HepG2 (cell line): ENCODE results near the gene HRH2. TPM values are rescaled to one million over a fixed set of nuclear protein-coding genes. Genes with fewer than 3 reads are reported as not detected.

Experiments
- ATAC-seq: fragments of 200-7000 bp; cut with Tn5 transposase; 3 replicates; pipeline ENCODE4 v1.9.1; 2020; ENCODE audit warnings: mild to moderate bottlenecking, moderate library complexity
- BruUV-seq: library from RNA; stranded (reverse); fragments of 400-500 nt; replicated peaks from 2 replicates; lab custom pipeline; 2021; lab: Mats Ljungman, UMichigan
- CTCF ChIA-PET: fragments of 300-600 bp; formaldehyde crosslinking; extraction: SDS; loops from one replicate; lab custom pipeline; 2021; ENCODE audit warnings: low total read pairs, inconsistent platforms, low intra/inter-chr PET ratio; lab: Yijun Ruan, JAX
- POLR2A ChIA-PET: fragments of 350-600 bp; sonication (Branson Sonifier 250); formaldehyde crosslinking; loops from one replicate; lab custom pipeline; 2020; ENCODE audit warnings: antibody characterized with exemption, inconsistent platforms; lab: Yijun Ruan, JAX
- DNase-seq: peaks from one replicate; pipeline ENCODE4 v3.0.0-alpha.2; 2015; ENCODE audit warnings: low spot score
- FAIRE-seq: peaks from 3 replicates; lab custom pipeline; 2011; peaks lifted over from hg19 to GRCh38; lab: Jason Lieb, UNC
- H2AFZ ChIP-seq: one replicate; pipeline ENCODE4 v1.6.1; 2011; ENCODE audit warnings: low read length, inconsistent platforms
- H3K27ac ChIP-seq: fragments of 300-600 bp; 3 replicates; pipeline ENCODE4 v1.8.0; 2011; ENCODE audit warnings: mixed run types, mild to moderate bottlenecking, mixed read lengths, low read length, inconsistent platforms; ENCODE audit not compliant: insufficient read depth; ENCODE audit errors: extremely low read length
- H3K27me3 ChIP-seq, 2 experiments: fragments of 200-600 bp in 1 of 2; 2 replicates in 1 of 2; 3 replicates in 1 of 2; pipeline versions ENCODE4 v1.6.0 to v1.8.0; 2011; ENCODE audit warnings: low read length in 2 of 2, mild to moderate bottlenecking in 2 of 2, moderate library complexity in 2 of 2, inconsistent platforms in 1 of 2; ENCODE audit not compliant: insufficient read depth in 2 of 2, control insufficient read depth in 1 of 2
- H3K36me3 ChIP-seq, 2 experiments: fragments of 200-600 bp in 1 of 2; replicated peaks in 1 of 2; 2 replicates in 1 of 2; 3 replicates in 1 of 2; pipeline versions ENCODE4 v1.5.1 to v1.8.0; 2011; ENCODE audit warnings: low read length in 2 of 2, inconsistent platforms in 1 of 2; ENCODE audit not compliant: insufficient read depth in 2 of 2, control insufficient read depth in 1 of 2
- H3K4me1 ChIP-seq: 2 replicates; pipeline ENCODE4 v1.5.1; 2012; ENCODE audit warnings: low read length, inconsistent platforms; ENCODE audit not compliant: insufficient read depth
- H3K4me2 ChIP-seq: 2 replicates; pipeline ENCODE4 v1.6.0; 2011; ENCODE audit warnings: low read depth, low read length, inconsistent platforms
- H3K4me3 ChIP-seq, 3 experiments: fragments of 200-600 bp in 1 of 3; sonication (generic), shearing (Covaris generic) in 1 of 3; replicated peaks in 1 of 3; 2 replicates each; pipeline ENCODE4 v1.5.1; 2011 to 2016; ENCODE audit warnings: low read length in 3 of 3, inconsistent platforms in 2 of 3, low read depth in 2 of 3, mild to moderate bottlenecking in 2 of 3, control low read depth in 1 of 3, mixed read lengths in 1 of 3; ENCODE audit not compliant: insufficient read depth in 1 of 3
- H3K79me2 ChIP-seq: one replicate; pipeline ENCODE4 v1.6.1; 2011; ENCODE audit warnings: low read length, inconsistent platforms; ENCODE audit not compliant: insufficient read depth
- H3K9ac ChIP-seq: 2 replicates; pipeline ENCODE4 v1.6.0; 2011; ENCODE audit warnings: mild to moderate bottlenecking, low read depth, low read length, inconsistent platforms; ENCODE audit not compliant: insufficient read depth
- H3K9me3 ChIP-seq: 2 replicates; pipeline ENCODE4 v1.5.1; 2012; ENCODE audit warnings: mild to moderate bottlenecking, low read length
- H4K20me1 ChIP-seq: 2 replicates; pipeline ENCODE4 v1.6.0; 2011; ENCODE audit warnings: inconsistent platforms, mild to moderate bottlenecking, low read length, moderate library complexity; ENCODE audit not compliant: insufficient read depth
- ARNT2 ChIP-seq: sonication (generic); formaldehyde crosslinking; IDR thresholded peaks from 2 replicates; pipeline ENCODE4 v1.8.0; 2022; ENCODE audit warnings: mild to moderate bottlenecking, low read depth, missing genetic modification reagents, moderate library complexity
- HMGXB4 ChIP-seq, 2 experiments: sonication (generic) in 1 of 2; formaldehyde crosslinking in 1 of 2; IDR thresholded peaks; 2 replicates each; pipeline versions ENCODE4 v1.4.0 to v1.6.1; 2018 to 2020; ENCODE audit warnings: missing genetic modification reagents in 2 of 2, borderline replicate concordance in 1 of 2, low read depth in 1 of 2, mild to moderate bottlenecking in 1 of 2, missing biosample characterization in 1 of 2
- IRX3 ChIP-seq: sonication (generic); formaldehyde crosslinking; IDR thresholded peaks from 2 replicates; pipeline ENCODE4 v1.8.1; 2023; ENCODE audit warnings: mild to moderate bottlenecking, low read depth, missing genetic modification reagents, borderline replicate concordance
- PCBP2 ChIP-seq: fragments of 200-400 bp; formaldehyde crosslinking; optimal IDR thresholded peaks from 2 replicates; pipeline ENCODE3; 2018; ENCODE audit warnings: low read length, low read depth; ENCODE audit not compliant: poor library complexity, severe bottlenecking
- TMF1 ChIP-seq: sonication (generic); formaldehyde crosslinking; IDR thresholded peaks from 2 replicates; pipeline ENCODE4 v1.8.1; 2022; ENCODE audit warnings: low read depth, missing genetic modification reagents
- ZKSCAN1 ChIP-seq: fragments of 150-350 bp; IDR thresholded peaks from 2 replicates; pipeline ENCODE4 v1.6.1; 2014; ENCODE audit warnings: low read length
- ZNF280B ChIP-seq: sonication (generic); formaldehyde crosslinking; IDR thresholded peaks from 2 replicates; pipeline ENCODE4 v1.5.0; 2020; ENCODE audit warnings: missing genetic modification reagents, mild to moderate bottlenecking, borderline replicate concordance
- WGBS: methylation state at CpG from one replicate; pipeline ENCODE4 v1.1.6; 2017; ENCODE audit warnings: low lambda C conversion rate; 5-methylcytosine and 5-hydroxymethylcytosine counted together
- in situ Hi-C: cut with HindIII; loops from 2 replicates; pipeline ENCODE4 v1.10.0; 2017; ENCODE audit warnings: low pct_unique_long_range_greater_than_20kb; ENCODE audit not compliant: extremely low pct_ligation_motif_present
- intact Hi-C: fragments of 100-400 bp; cut with micrococcal nuclease; formaldehyde crosslinking; loops from one replicate; pipeline ENCODE4 v1.10.0; 2022; ENCODE audit not compliant: unreplicated experiment
- polyA plus RNA-seq, 8 experiments: library from polyadenylated mRNA; depleted of rRNA in 3 of 8; stranded (reverse) in 7 of 8; unstranded in 1 of 8; fragments of >200 nt; fragmentation: Illumina TruSeq in 4 of 8; extraction: Trizol in 4 of 8; gene quantifications; 2 replicates each; pipeline versions ENCODE4 v1.2.1 to v1.2.3, GENCODE V29; 2011 to 2016; ENCODE audit warnings: low read depth in 4 of 8, missing spikeins in 1 of 8, mixed read lengths in 1 of 8; ENCODE audit not compliant: insufficient read depth in 1 of 8
- total RNA-seq, 5 experiments: library from RNA; depleted of rRNA; stranded (reverse); fragments of >200 nt; fragmentation: Illumina TruSeq; extraction: Trizol; gene quantifications; 2 replicates each; pipeline ENCODE4 v1.2.3, GENCODE V29; 2016; ENCODE audit warnings: low read depth in 1 of 5

Gene HRH2
- total and polyA plus RNA-seq, 2 of the 13 experiments (the other 11 are each of a cell fraction or from before 2014, with no cell fraction given), result not detected

GRCh38 chr5:175698401-175699115 is 40.7 kb downstream of the HRH2 start:
- CTCF ChIA-PET, result no interaction called here
- Histone ChIP-seq H3K27me3 (0 out of 5 replicates have a peak, but pooled peaks cover 0 to 9% of the 10 kb centered on the region in 2 experiments), H2AFZ (no peak overlapping the region), H4K20me1 (no peaks in the 10 kb centered on the region), H3K4me1 (peaks cover 25% of the 10 kb centered on the region), H3K9ac (no peak overlapping the region), H3K9me3 (no peaks in the 10 kb centered on the region), H3K4me2 (no peak overlapping the region), H3K27ac (no peak overlapping the region), H3K4me3 (no peak overlapping the region), H3K36me3 (no peaks in the 10 kb centered on the region), H3K79me2 (no peaks in the 10 kb centered on the region)
- no peak for FAIRE-seq
- WGBS, result 59% methylated on average over 16 of the region's 18 CpGs
- intact Hi-C loops, result no loop called here
- POLR2A ChIA-PET, result no interaction called here
- in situ Hi-C loops, result no loop called here
- no peak for TF ChIP-seq ZKSCAN1
- no peak for TF ChIP-seq ZNF280B (CRISPR knock-in tag)
- no peak for TF ChIP-seq TMF1
- TF ChIP-seq PCBP2, result no peak
- TF ChIP-seq HMGXB4 (CRISPR knock-in tag; IDR thresholded peaks at IDR 0.05; ENCODE audit: borderline replicate concordance in 1 of 2, low read depth in 1 of 2), result no peak
- TF ChIP-seq IRX3 (CRISPR knock-in tag), result no peak
- no peak for TF ChIP-seq ARNT2 (CRISPR knock-in tag)
- DNase-seq, result no peak
- BruUV-seq, result no TSS peak
- no peak for ATAC-seq
